Left ventricle myocardium inferior (tissue), 1 donor: ENCODE data around the gene STRADB. TPM values are rescaled to one million over a fixed set of nuclear protein-coding genes. Genes with fewer than 3 reads are reported as not detected.

Experiments used
- DNase-seq: peaks from one replicate; pipeline ENCODE4 v3.0.0-alpha.2; 2020
- H3K27ac ChIP-seq: fragments of 200-600 bp; replicated peaks from 2 replicates; pipeline ENCODE4 v1.8.0; 2021
- H3K27me3 ChIP-seq: fragments of 200-600 bp; 2 replicates; pipeline ENCODE4 v1.8.0; 2021; ENCODE audit warnings: low read depth
- H3K36me3 ChIP-seq: fragments of 200-600 bp; 2 replicates; pipeline ENCODE4 v1.8.0; 2021
- H3K4me1 ChIP-seq: fragments of 200-600 bp; 2 replicates; pipeline ENCODE4 v1.8.0; 2021
- H3K4me3 ChIP-seq: fragments of 200-600 bp; 2 replicates; pipeline ENCODE4 v1.8.0; 2021; ENCODE audit warnings: mild to moderate bottlenecking, moderate library complexity
- H3K9me3 ChIP-seq: fragments of 200-600 bp; replicated peaks from 2 replicates; pipeline ENCODE4 v1.8.0; 2021
- intact Hi-C: fragments of 100-400 bp; cut with micrococcal nuclease; formaldehyde crosslinking; loops from one replicate; pipeline ENCODE4 v1.11.0; 2022
- total RNA-seq: library from RNA; stranded (reverse); fragmentation: NEBNext Ultra II Directional; extraction: Animal tissue kit (Norgen Biotek cat#: 25700); gene quantifications from one replicate; pipeline ENCODE4 v1.2.1, GENCODE V29; 2021
- TF ChIP-seq, protein P1 (sequence below): fragments of 200-600 bp; IDR thresholded peaks from 2 replicates; pipeline ENCODE4 v1.8.0; 2021; ENCODE audit warnings: antibody characterized with exemption, mild to moderate bottlenecking, borderline replicate concordance
- donor health status: DM: no; HTN: yes; CAD: no; lungs with severe emphysema.

Gene STRADB
- total RNA-seq, 1 donor from 2014 or later: 57.5 TPM

DNA sequence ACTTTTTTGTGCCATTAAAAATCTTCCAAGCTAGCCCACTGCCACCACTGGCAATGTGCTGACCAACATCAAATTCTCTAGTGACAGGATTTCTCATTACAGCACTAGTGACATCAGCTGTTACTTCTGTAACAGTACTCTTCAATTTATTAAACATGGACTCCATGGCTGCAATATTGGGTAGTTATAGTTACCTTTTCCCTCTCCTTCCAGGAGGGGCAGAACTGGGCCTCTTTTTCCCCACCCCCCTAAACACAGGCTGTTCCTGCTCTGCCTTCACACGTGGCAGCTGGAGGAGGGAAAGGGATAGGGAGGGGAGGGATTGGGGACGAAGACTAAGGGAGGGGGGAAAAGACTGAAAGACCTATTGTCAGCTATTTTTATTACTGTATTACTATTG lies 38.4 kb upstream of the STRADB start:
- no peaks in the 10 kb centered on the region for H3K27me3 ChIP-seq
- intact Hi-C loops: no loop called here
- no peaks in the 10 kb centered on the region for H3K36me3 ChIP-seq
- TF ChIP-seq, protein P1, sequence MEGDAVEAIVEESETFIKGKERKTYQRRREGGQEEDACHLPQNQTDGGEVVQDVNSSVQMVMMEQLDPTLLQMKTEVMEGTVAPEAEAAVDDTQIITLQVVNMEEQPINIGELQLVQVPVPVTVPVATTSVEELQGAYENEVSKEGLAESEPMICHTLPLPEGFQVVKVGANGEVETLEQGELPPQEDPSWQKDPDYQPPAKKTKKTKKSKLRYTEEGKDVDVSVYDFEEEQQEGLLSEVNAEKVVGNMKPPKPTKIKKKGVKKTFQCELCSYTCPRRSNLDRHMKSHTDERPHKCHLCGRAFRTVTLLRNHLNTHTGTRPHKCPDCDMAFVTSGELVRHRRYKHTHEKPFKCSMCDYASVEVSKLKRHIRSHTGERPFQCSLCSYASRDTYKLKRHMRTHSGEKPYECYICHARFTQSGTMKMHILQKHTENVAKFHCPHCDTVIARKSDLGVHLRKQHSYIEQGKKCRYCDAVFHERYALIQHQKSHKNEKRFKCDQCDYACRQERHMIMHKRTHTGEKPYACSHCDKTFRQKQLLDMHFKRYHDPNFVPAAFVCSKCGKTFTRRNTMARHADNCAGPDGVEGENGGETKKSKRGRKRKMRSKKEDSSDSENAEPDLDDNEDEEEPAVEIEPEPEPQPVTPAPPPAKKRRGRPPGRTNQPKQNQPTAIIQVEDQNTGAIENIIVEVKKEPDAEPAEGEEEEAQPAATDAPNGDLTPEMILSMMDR: no peak
- peak overlapping the region; percentile 84 for H3K27ac ChIP-seq
- H3K4me3 ChIP-seq: peak overlapping the region; percentile 41
- DNase-seq: no peak
- H3K4me1 ChIP-seq: peaks cover 83% of the 10 kb centered on the region
- no peaks in the 10 kb centered on the region for H3K9me3 ChIP-seq

DNA sequence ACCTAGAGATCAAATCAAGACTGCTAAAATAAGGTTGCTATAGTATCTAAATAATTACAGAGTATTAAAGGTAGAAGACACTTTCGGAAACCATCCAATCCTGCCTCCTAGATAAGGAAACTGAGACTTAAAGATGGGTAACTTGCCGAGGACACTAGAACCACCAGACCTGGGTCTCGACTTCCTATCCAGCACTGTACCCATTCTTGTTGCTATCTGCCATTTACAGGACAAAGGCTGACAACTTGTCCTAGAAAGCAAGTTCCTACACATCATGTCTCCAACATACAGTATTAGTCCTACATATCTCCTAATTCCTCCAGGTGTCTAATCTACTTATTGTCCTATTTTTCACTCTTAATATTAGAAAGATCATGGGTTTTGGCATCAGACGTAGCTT lies 38.0 kb upstream of the STRADB start:
- H3K4me3 ChIP-seq: peak overlapping the region; percentile 41

DNA sequence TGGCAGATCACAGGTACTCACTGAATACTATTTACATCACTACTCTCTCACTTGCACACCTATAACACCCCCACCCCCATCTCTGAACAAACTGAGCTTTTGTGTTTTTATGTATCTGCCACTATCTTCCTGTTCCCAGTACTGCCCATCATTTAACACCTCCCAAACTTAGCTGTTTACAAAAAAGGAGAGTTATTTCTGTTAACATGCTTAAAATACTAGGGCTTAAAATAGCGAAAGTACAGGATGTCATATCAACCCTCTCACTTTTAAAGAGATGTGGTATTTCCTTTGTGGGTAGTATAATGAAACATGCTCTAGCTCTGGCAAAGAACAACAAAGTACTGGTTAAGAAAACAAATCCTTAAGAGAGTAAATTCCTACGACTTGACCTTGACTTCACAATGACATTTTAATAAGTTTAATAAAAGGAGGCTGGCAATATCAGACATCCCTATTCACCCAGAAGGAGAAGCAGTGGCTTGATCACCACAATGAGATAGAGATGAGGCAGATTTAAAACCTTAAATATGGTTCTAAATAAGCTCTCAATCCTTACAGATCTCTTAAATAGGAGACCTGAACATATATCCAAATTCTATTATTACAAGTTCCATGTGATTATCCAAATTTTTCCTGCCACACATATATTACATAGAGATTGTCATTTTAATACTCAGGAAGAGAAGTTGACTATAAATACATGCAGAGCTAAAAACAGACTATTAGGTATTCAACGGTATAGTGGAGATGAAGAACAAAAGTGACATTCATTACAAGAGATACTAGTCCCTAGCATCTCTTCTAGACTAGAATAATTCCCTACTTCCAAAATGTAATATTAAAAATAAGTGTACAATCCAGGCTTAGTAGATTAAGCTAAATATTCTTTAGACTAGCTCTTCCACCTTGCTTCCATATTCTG lies 37.2 kb upstream of the STRADB start:
- no peaks in the 10 kb centered on the region for H3K27me3 ChIP-seq
- peak overlapping the region; percentile 84 for H3K27ac ChIP-seq
- peak overlapping the region; percentile 41 for H3K4me3 ChIP-seq
- no peaks in the 10 kb centered on the region for H3K36me3 ChIP-seq
- intact Hi-C loops: no loop called here
- H3K4me1 ChIP-seq: peaks cover 87% of the 10 kb centered on the region
- H3K9me3 ChIP-seq: no peaks in the 10 kb centered on the region
- no peak for DNase-seq
- TF ChIP-seq, protein P1: no peak

More for the DNA sequence above, 38.0 kb upstream of the STRADB start:
- H3K9me3 ChIP-seq: no peaks in the 10 kb centered on the region
- no peak for DNase-seq
- intact Hi-C loops: no loop called here
- H3K36me3 ChIP-seq: no peaks in the 10 kb centered on the region
- H3K27ac ChIP-seq: peak overlapping the region; percentile 84
- TF ChIP-seq, protein P1: no peak
- H3K4me1 ChIP-seq: peaks cover 84% of the 10 kb centered on the region
- no peaks in the 10 kb centered on the region for H3K27me3 ChIP-seq

DNA sequence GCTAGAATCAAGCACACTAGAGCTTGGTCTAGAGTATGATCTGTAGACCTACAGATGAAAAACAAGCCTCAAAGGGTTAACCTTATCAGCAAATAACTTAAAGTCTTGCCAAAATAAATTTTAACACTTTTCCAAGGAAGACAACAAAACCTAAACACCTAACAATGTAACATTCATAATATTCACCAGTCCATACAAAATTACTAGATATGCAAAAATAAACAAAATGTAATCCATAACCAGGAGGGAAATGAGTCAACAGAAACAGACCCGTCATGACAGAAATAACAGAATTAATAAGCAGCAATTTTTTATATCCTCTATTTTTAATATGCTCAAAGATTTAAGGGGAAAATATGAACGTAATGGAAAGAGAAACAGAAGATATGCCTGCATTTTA lies 36.4 kb upstream of the STRADB start:
- H3K27ac ChIP-seq: peak overlapping the region; percentile 84
- no peaks in the 10 kb centered on the region for H3K9me3 ChIP-seq
- TF ChIP-seq, protein P1: no peak
- intact Hi-C loops: no loop called here
- peaks cover 5% of the 10 kb centered on the region for H3K36me3 ChIP-seq
- H3K4me1 ChIP-seq: peaks cover 87% of the 10 kb centered on the region
- DNase-seq: no peak
- H3K27me3 ChIP-seq: no peaks in the 10 kb centered on the region
- peak overlapping the region; percentile 41 for H3K4me3 ChIP-seq

DNA sequence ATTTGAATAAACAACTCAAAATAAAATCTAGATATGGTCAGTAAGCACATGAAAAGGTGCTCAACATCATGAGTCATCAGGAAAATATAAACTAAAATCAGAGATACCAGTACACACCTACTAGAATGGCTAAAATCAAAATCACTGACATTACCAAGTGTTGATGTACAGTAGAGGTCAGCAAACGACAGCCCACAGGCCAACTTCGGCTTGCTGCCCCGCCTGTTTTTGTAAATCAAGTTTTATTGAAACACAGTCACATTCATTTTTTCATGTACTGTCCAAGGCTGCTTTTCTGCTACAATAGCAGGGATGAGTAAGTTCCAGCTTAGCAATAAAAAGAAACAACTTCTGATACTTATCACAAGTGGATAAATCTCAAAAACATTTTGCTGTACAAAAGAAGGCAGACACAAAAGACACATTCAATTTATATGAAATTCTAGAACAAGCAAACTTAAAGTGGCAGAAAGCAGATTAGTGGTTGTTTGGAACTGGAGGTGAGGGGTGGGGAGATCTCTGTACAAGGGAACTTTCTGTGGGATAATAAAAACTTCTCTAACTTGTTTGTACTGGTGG lies 32.4 kb upstream of the STRADB start:
- intact Hi-C loops: no loop called here
- H3K9me3 ChIP-seq: no peaks in the 10 kb centered on the region
- peaks cover 85% of the 10 kb centered on the region for H3K4me1 ChIP-seq
- TF ChIP-seq, protein P1: peak; percentile 24
- H3K4me3 ChIP-seq: no peak overlapping the region
- no peaks in the 10 kb centered on the region for H3K27me3 ChIP-seq
- no peak for DNase-seq
- H3K27ac ChIP-seq: peak overlapping the region; percentile 48
- peaks cover 9% of the 10 kb centered on the region for H3K36me3 ChIP-seq
